ENCODE results near the gene JUN.

- TF ChIP-seq IKZF3 (tag by site-specific recombination; IDR thresholded peaks at IDR 0.05) (no peak), ZSCAN23 (tag by site-specific recombination; IDR thresholded peaks at IDR 0.05) (no peak), REST (tag by site-specific recombination; IDR thresholded peaks at IDR 0.05) (no peak), ZNF670 (tag by site-specific recombination; IDR thresholded peaks at IDR 0.05; ENCODE audit: low read depth) (no peak), HOXC10 (CRISPR knock-in tag; IDR thresholded peaks at IDR 0.05) (no peak), ZNF623 (tag by site-specific recombination; IDR thresholded peaks at IDR 0.05) (no peak), CTCF (tag by site-specific recombination; IDR thresholded peaks at IDR 0.05) (peak; percentile 39; the same call in 1 of the 2 replicates), ZFP37 (tag by site-specific recombination; IDR thresholded peaks at IDR 0.05) (no peak), SP2 (tag by site-specific recombination; IDR thresholded peaks at IDR 0.05) (no peak)
These were observed 43.9 kb downstream of the JUN start for GRCh38 chr1:58739856-58740466.
